HCEC 1CT (cell line): ENCODE results near the gene METAP1D.

Experiments used
- DNase-seq: peaks from one replicate; pipeline ENCODE4 v3.0.0-alpha.2; 2017

The METAP1D gene

DNA sequence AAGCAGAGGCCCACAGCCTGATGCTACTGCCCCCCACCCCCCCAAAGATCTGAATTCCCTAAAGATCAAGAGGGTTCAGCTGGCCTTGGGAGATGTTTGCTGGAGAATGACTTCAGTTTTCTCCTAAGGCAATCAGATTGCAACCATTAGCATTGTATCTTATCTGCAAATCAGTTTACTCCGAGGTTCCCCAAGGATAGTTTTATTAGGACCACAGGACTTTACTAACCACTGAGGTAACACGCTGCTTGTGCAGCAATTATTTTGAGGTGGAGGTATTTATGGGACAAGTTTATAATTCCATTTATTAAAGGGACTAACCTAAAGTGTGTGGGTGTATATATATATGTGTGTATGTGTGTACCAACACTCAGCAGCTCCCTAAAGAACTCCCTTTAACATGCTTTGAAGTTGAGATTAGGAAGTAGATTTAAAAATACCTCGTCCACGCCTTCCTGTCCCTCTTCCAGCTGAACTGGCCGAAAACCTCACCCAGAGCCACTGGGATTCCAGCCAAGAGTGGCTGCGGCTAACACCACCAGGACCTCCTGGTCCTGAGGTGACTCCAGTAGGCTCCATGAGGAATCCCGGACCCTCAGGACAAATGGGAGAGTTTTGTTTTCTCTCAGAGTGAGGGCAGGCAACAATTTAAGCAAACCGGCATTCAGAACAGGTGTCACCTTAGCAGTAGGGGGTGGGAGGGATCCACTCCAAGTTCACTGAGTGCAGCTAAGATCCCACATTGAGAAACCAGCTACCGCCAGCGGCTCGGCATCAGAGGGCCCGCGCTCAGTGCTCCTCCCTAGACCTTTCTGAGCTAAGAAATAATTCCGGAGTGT, 82.6 kb downstream of the METAP1D start:
- no peak for DNase-seq

DNA sequence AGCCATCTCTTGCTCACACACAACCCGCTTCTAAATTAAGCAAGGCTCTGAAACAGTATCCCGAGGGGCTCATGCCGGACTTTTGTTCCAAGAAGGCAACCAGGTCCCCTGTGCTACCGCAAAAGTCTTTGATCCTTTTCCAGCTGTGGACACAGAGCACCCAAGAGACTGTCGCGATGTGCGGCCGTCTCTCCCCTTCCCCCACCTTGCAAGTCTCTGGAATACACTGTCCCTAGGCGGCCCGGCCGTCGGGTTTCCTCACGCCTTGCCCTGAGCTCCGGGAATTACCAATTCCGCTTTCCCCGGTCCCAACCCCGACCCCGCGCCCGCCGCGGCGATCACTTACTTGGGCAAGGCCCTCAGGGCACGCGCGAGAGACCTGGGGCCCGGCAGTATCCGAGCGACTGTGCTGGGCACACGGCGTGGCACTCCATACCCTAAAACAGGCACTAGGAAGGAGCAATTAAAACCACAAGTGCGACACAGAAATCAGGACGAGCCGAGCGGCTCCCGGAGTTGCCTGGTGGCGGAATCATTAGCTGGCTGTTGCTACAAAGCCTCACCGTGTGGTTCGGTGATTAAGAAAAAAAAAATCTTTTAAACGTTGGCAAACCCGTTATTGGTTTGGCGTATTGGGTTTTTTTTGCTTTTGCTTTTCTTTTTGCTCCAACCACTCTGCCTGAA, 83.3 kb downstream of the METAP1D start:
- DNase-seq: no peak

DNA sequence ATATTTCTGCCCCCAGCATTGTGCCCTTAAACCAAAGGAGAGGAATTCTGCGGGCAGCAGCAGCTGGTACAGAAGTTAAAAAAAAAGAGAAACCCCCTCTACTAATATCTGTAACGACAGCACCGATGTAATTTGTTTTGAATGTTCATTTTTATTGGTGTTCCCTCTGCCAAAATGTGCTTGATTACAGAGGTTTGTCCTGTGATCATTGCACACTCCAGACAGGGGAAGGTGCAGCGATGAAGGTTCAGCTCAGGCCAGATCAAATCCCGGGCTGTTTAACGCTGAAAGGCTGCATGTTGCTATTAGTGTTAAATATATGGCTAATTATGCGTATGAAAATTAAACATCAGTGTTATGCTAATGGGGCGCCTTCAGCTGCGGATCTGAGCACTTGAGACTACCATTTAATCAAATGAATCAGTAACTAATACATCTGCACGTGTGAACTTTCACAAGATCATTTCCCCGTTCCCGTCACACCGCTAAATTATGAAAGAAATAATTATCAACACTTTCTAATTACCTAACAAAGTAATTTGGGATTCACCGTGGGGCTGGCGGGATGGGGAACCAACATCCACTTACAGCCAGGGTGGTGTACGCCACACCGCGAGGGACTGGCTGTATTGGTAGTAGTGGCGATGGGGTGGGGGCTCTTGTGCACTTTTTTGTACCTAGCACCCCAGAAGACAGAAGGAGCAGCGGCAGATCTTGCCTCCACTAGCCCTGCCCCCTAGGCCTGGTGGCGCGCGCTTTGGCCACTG, 84.1 kb downstream of the METAP1D start:
- DNase-seq: no peak

DNA sequence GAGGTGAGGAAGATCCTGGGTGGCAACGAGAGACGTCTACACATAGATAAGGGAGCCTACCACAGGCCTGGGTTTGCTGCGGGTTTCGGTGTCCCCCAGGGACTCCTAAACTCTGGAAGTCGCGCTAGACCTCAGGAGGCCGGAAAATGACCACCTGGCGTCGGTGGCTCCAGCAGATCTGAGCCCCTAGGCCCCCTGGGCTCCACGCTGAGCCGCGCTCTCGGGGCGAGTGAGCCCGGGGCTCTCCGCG, 84.6 kb downstream of the METAP1D start:
- peak; percentile 34 for DNase-seq

DNA sequence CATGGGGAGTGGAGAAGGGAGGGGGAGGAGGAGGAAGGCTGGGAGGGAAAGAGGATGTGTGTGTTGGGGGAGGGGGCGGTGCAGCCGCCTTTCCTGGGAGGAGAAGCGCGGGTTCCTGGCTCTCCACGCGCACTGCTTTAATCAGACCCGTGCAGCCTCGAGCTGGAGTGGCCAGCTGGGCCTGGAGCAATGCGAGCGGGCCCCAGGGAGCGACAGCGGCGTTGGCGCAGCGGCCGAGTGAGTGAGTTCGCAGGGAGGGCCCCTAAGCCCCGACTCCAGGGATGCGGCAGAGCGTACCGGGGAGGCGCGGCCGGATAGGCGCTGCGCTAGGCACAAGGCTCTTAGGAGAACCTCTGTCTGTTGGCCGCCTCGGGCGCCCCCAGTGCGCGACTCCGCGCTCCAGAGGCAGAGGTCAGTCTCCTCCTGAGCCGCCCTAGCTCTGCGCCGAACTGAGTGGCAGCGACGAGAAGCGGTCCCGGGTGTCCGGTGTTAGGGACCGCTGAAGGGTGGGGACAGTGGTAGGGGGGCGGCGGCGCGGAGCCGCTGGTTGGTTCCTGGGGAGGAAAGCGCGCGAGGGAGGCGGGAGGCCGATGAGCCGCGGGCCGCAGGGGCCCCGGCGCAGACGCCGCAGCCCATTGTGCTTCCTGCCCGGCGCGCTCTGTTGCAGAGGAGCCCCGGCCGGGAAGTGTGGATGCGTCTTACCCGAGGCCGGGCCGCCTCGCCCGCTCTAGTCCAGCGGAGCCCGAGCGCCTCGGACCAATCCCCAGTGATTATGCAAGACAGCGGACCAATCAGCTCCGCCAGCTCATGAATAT, 85.1 kb downstream of the METAP1D start:
- DNase-seq: peak; percentile 97

DNA sequence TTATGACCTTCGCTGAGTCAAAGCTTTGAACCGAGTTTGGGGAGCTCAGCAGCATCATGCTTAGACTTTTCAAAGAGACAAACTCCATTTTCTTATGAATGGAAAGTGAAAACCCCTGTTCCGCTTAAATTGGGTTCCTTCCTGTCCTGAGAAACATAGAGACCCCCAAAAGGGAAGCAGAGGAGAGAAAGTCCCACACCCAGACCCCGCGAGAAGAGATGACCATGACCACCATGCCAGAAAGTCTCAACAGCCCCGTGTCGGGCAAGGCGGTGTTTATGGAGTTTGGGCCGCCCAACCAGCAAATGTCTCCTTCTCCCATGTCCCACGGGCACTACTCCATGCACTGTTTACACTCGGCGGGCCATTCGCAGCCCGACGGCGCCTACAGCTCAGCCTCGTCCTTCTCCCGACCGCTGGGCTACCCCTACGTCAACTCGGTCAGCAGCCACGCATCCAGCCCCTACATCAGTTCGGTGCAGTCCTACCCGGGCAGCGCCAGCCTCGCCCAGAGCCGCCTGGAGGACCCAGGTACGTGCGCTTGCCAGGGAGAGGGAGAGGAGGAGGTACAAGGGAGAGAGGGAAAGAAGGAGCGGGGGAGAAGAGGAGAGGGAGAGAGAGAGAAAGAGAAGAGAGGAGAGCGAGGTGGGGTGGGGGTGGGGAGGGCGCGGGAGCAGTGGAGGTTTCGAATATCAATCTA, 85.9 kb downstream of the METAP1D start, which contains the start of gene DLX1:
Gene DLX1 (plus strand): TSS at position 48 of the 700 bp plus-strand sequence. CDS start 171 bp downstream, at position 219.
- DNase-seq: no peak

DNA sequence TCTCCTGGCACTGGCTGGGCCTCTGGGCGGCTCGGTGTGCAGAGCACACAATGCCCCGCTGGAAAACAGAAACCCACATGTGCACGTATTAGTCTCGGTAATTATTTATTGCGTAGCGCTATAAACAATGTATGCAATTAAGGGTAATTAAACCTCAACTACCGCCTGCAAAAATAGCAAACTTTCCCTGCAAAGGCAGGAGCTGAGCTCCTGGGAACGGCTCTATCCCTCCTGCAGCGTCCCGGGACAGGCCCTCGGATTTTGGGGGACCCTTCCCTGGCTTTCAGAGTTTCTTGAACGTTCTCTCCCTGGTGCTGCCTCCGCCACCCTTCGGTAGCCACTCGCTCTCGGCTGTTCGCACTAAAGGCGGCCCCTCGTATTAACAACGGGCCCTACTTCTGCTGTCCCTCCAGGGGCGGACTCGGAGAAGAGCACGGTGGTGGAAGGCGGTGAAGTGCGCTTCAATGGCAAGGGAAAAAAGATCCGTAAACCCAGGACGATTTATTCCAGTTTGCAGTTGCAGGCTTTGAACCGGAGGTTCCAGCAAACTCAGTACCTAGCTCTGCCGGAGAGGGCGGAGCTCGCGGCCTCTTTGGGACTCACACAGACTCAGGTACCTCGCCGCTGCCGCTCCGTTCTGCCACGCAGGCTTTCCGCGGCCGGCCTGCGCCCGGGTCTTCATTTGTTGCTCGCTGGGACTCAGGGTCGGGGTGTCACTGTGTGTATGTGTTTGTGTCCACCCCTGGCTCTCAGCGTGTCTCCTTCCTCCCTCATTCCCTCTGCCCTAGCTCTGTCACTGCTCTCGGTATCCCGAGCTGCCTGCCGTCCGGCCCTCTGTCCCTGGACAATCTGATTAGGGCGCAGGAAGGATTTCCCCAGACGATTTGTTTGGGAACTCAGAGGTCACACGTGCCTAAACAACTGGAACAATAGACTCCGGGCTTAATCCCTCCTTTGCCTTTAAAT, 86.8 kb downstream of the METAP1D start:
- DNase-seq: no peak

DNA sequence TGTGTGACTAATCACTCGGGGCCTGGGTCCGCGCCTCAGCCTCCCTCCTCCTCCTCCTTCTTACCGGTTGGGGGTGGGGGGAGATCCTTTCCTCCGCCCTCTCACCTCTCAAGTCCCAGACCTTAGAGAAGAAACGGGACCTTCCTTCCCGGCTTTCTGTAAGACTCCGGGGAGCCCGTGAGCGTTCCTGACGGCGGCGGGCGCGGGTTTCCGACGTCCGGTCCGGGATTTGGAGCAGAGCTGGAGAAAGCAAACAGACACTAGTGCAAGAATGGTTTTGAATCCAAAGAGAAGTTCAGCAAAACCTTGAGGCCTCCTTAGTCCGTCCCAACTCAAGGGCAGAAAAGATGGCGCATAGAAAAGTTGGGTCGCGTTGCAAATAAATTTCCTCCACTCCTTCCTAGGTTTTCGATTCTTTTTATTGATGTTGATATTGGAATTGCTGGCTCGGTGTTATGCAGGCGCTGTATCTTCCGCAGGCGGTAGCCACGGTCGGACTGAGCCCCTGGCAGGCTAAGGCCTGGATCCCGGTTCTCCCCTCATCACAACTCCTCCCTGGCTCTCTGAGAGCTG, 87.5 kb downstream of the METAP1D start:
- no peak for DNase-seq

DNA sequence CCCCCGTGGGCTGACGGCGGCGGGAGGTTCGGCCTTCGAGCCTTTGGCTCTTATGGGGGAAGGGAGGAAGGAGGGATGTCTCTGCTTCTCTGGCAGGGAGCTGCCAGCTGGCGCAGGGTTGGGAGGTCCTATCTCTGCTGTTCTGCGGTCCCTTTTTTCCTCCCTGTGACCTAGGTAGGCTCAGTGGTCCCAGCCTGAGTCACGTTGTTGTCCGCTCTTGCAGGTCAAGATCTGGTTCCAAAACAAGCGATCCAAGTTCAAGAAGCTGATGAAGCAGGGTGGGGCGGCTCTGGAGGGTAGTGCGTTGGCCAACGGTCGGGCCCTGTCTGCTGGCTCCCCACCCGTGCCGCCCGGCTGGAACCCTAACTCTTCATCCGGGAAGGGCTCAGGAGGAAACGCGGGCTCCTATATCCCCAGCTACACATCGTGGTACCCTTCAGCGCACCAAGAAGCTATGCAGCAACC, 88.1 kb downstream of the METAP1D start:
- no peak for DNase-seq

DNA sequence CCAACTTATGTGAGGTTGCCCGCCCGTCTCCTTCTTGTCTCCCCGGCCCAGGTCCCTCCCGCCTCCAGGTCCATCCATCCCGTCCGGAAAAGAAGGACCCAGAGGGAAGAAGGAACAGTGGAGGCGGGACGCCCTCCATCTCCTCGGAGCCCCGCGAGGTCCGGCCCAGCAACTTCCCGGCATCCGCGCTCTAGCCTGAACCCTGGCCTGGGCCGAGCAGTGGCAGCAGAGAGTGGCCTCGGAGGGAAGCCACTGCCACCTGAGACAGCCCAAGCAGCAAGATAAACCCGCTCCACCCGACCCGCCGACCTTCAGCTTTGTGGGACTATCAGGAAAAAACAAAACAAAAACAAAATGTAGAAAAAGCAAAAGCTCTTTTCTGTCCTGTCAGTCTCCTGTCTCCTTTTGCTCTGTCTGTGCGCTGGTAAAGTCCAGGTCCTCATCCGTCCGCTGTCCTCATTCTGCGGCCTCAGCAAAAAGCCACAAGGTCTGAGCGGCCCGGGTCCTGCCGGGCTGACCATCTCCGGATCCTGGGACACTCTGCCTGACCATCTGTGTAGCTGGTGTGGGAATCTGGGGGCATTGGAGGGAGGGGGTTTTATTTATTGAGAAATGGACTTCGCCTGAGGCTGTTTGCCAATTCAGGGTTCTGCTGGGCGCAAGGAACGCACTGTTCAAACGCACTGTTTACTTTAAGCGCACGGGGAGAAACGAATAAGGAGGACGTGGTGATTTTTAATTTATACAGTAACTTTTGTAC, 88.7 kb downstream of the METAP1D start:
- DNase-seq: no peak

DNA sequence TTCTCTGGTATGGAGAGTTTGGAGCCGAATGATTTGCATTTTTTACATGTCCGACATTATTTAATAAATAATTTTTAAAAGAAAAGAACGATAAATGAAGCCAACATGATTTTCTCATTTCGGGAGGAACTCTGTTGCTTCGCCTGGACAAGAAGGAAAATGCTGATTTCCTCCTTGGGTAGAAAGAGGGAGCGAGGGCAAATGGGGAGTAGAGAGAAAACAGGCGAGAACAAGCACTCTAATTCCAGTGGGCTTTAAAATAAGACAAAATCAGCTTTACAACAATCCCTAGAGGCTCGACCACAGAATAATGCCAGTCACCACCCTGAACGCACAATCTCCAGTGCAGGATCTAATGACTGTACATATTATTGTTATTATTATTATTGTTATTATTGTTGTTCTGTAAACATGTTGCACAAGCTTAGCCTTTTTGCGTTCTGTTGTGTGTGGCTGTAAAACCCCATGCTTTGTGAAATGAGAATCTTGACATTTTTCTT, 89.3 kb downstream of the METAP1D start:
- DNase-seq: no peak

DNA sequence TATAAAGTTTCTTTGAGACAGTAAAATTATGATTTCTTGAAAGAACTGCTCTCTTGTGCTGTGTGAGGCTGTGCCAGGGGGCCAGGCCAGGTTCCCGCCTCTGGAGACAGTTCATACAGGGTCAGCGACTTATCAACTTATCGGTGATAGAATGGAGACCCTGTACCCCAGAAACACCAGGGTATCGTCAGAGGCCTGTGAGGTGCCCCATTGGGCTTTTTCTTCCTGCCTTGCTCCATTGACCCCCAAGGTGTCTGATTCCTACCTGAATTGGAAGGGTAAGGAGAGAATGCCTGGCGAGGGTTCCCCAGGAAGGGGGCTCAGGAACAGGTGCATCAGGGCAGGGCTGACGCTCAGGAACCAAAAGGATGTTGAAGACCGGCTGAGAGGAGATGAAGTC, 89.9 kb downstream of the METAP1D start:
- DNase-seq: no peak

DNA sequence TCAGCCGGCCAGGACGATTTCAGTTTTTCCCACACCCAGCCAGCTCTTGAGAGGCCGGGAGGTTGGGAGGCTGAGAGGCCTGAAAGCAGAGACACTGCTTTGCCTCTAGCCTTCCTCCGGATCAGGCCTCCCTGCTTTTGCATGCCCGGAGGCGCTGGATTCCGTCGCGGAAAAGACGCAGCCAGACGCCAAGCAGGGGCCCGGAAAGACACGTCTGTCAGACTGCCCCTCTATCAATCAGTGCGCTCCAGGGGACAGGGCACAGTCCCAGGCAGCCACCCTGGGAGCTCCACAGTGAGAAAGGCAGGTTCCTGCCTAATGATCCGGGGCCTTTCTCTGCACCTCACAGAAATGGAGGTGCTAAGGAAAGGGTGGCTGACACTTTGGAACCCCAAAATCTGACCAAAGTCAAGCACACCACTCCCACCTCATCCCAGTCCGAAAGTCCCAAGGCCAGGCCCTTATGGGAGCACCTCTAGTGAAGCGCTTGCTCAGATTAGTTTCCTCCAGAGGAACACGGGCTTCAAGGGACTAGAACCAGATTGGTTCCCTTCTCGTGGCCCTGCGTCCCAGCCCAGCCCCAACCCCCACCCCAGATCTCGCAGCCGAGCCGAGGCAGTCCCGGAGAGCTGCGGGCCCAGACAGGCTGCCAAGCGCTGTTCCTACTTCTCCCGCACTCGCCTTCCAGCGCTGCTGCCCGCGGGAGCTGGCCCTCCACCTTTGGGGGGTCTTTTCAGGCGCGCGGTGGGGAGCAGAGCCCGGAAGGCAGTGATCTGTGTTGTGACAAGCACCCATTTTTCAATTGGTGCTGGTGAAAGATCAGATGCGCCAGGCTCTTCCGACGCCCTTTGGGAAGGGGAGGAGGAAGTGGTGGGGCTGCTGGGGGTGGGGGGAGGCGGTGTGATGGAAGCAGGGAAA, 90.5 kb downstream of the METAP1D start:
- no peak for DNase-seq

DNA sequence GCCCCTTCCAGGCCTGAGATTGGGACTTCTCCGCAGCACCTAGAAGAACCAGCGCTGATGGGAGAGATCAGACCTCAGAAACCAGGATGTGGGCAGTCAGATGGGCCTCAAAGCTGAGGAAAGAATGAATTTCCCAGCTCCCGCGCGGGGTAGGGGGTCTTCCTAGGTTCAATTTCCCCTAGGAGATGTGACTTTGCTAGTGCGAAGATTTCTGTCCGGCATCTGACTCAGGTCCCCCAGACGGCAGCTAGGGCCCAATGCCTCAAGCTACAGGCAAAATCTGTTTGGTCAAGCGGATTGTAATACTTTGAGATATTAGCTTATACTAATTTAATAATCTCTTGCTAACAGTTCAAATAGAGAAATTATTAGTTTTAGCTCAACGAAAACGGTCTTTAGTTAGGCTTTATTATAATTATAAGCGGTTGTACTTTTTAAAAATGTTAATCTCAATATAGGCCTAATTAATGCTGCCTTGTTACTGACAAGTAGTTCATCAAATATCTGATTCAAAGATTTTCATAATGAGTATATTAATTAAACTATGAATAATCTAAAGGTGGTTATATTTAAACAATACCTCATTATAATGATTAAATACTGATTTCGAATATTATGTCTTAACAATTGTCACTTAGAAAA, 91.4 kb downstream of the METAP1D start:
- DNase-seq: no peak

DNA sequence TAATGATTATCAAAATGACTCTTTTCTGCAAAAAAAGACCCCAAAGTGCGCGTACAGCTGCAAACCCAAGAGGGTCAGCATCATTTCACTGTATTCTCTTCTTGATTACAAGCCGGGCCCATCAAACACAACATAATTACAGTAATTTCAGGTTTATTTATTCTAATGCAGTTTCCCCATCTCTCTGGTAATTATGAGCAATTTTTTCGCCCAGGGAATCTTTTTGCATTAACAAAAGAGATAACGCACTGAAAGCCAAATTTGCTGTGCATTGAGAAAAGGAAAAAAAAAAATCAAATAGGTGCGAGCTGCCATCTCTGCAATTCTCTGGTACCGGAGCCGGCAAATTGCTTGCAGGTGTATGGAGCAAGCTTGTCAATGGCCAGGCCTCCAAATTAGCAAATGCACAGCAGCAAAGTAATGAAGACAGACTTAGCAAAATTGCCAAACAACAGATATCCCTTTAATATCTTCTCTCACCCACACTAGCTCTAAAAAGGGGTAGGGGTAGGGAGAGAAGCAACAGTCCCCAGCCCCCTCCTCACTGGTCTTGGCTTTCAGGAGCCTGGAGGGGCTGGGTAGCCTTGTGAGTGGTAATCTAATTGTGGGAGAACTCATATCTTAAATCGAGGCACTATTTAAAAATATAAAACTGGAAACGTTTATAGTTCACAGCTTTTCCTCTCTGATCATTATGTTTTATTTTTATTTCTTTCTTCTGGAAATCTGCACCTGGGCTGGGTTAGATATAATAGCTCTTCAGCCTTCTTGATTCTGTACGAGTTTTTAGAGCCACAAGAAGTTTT, 92.2 kb downstream of the METAP1D start:
- DNase-seq: no peak

DNA sequence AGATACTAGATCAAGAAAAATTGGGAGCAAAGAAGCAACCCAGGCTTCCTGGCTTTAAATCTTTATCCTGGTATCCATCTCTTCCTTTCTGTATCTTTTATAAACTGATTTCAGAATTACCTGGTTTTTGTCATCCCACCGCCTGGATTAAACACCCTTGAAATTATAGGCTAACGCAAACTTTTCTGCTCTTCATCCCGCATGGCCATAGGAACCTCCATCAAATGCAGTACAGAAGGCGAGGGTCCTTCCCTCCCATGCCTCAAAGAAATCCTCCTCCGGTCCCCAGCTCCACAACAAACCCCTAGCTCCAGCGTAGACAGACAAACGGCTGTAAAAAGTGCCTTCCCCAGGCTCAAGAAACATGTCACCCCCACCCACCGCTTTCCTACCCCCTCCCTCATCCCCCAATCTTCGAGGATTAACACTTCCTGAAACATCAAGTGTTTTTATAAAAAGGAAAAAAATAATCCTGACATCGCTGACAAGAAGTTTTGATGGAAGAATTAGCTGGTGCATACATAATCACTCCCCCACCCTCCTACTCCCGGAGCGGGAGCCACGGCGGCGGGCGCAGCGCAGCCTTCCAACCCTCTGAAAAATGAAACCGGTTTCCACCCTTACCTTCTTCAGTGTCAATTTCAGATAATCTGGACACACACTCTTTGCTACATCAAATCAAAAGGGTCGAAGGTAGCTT, 93.1 kb downstream of the METAP1D start:
- no peak for DNase-seq
